Peyer's patch (tissue), 4 donors: ENCODE data around the gene ARID3B.

Experiments used
- CTCF ChIP-seq, 6 experiments: fragments of 450-650 bp in 4 of 6; fragments of 200-600 bp in 2 of 6; sonication (generic) in 1 of 6; IDR thresholded peaks; one replicate each; pipeline ENCODE4 v1.5.1; 2017 to 2019; ENCODE audit warnings: antibody characterized with exemption in 6 of 6, mild to moderate bottlenecking in 3 of 6, moderate library complexity in 1 of 6
- POLR2A ChIP-seq, 2 donors: fragments of 450-650 bp; IDR thresholded peaks; one replicate each; pipeline ENCODE4 v1.5.1; 2017; ENCODE audit warnings: antibody characterized with exemption in 2 of 2, mild to moderate bottlenecking in 2 of 2, moderate library complexity in 2 of 2

GRCh38 chr15:74558706-74559105, 17.7 kb downstream of the ARID3B start:
- TF ChIP-seq CTCF (IDR thresholded peaks at IDR 0.05) (no peak), POLR2A (IDR thresholded peaks at IDR 0.05) (no peak)
